ENCODE data around the gene SCO2.

SCO2 gene

DNA sequence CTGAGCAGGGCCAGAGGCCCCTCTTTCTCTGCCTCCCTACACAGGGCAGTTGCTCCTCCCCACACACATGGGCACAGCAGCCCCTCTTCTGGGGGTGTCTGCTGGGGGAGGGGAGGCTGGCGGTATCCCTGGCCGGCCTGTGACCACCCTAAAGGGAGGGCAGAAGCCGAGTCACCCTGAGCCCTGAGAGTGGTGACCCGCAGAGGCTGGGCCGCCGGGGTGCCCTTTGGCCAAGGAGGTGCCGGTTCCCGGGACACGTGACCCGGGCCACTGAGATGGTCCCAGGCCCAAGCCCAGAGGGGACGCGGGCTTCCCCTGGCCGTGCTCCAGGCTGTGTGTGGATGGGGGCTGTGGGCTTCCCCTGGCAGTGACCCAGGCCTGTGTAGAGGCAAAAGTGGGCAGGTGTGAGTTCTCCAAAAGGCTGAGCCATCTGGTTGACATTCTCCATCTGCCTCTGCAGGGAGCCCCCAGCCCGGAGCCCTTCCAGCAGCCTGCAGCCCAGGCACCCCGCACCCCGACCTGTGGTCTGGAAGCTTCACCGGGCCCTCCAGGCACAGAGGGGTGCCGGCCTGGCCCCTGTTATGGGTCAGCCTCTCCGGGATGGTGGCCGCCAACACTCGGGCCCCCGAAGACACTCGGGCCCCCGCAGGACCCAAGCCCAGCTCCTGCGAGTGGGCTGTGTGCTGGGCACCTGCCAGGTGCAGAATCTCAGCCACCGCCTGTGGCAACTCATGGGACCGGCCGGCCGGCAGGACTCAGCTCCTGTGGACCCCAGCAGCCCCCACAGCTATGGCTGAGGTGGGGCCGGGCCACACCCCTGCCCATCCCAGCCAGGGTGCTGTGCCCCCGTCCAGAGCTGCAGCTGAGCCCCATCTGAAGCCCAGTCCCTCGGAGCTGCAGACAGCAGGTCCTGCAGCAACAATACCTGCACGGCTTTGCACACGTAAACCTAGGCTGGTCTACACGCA is 43.0 kb downstream of the SCO2 start:
- no peak for DNase-seq

- no peak for DNase-seq
These were observed 43.8 kb downstream of the SCO2 start, which contains the start of gene ADM2 for GRCh38 chr22:50481440-50482106. Gene ADM2, plus strand, starts transcription at chr22:50481543. Its CDS starts 305 bp downstream, at chr22:50481848.

- no peak for DNase-seq
These were observed 44.4 kb downstream of the SCO2 start for GRCh38 chr22:50481045-50481439.

GRCh38 chr22:50479721-50480120 is 45.7 kb downstream of the SCO2 start:
- no peak for DNase-seq

- DNase-seq: no peak
These were observed 47.5 kb downstream of the SCO2 start for GRCh38 chr22:50477923-50478322.

DNA sequence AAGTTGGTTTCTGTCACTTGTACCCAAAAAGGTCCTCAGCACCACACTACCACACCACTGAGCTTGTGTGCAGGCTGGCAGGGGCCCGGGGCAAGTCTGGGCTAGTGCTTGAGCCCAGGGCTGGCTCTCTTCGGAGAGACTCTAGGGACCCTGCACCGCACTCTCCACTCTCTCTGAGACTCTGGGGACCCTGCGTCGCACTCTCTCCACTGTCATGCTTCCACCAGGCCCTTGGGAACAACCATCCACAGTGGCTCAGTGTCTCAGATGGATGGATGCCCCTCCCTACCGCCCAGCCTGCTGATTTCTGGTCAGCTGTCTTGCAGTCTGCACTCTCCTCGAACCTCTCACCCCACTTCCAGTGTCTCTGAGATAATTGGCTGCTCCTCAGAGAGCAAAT is 48.5 kb downstream of the SCO2 start:
- no peak for DNase-seq

GRCh38 chr22:50475652-50476002 is 49.8 kb downstream of the SCO2 start:
- no peak for DNase-seq

- peak; percentile 24 to 95 (median 85) for DNase-seq
These were observed 50.4 kb downstream of the SCO2 start, which contains the start of gene SBF1 for GRCh38 chr22:50474710-50475651. Gene SBF1, minus strand, starts transcription at chr22:50475035. Its CDS starts 195 bp downstream, at chr22:50474840.

GRCh38 chr22:50473855-50474671 is 51.3 kb downstream of the SCO2 start:
- DNase-seq: peak in 15 of 51 donors; percentile 6 to 44 (median 25)
